Breast epithelium (tissue), 4 donors: Measurements from ENCODE around the gene RNF8. TPM values are rescaled to one million over a fixed set of nuclear protein-coding genes. Genes with fewer than 3 reads are reported as not detected.

Experiments
- DNase-seq, 2 donors: peaks; one replicate each; pipeline ENCODE4 v3.0.0-alpha.2; 2019; ENCODE audit warnings: low spot score in 2 of 2
- H3K27ac ChIP-seq, 2 donors: fragments of 200-600 bp; sonication (generic) in 1 of 2; one replicate each; pipeline ENCODE4 v1.5.1; 2016 to 2019; ENCODE audit warnings: mild to moderate bottlenecking in 1 of 2
- H3K27me3 ChIP-seq, 2 donors: fragments of 200-600 bp; sonication (generic) in 1 of 2; one replicate each; pipeline versions ENCODE4 v1.5.1 to v1.6.0; 2017 to 2019; ENCODE audit warnings: control low read depth in 1 of 2, mild to moderate bottlenecking in 1 of 2
- H3K36me3 ChIP-seq: fragments of 200-600 bp; one replicate; pipeline ENCODE4 v1.5.1; 2019
- H3K4me1 ChIP-seq, 2 donors: fragments of 200-600 bp; sonication (generic); one replicate each; pipeline ENCODE4 v1.5.1; 2016 to 2019; ENCODE audit warnings: control low read depth in 1 of 2
- H3K4me3 ChIP-seq, 3 donors: fragments of 200-600 bp; sonication (generic); 1 replicate in 2 of 3; 2 replicates in 1 of 3; pipeline ENCODE4 v1.5.1; 2016 to 2019; ENCODE audit warnings: mild to moderate bottlenecking in 3 of 3, moderate library complexity in 2 of 3
- H3K9me3 ChIP-seq, 2 donors: fragments of 200-600 bp; sonication (generic) in 1 of 2; one replicate each; pipeline ENCODE4 v1.5.1; 2016 to 2019; ENCODE audit warnings: control low read depth in 1 of 2
- CTCF ChIP-seq, 3 donors: fragments of 450-650 bp; IDR thresholded peaks; one replicate each; pipeline ENCODE4 v1.5.1; 2016 to 2017; ENCODE audit warnings: antibody characterized with exemption in 3 of 3, mild to moderate bottlenecking in 3 of 3, moderate library complexity in 3 of 3
- POLR2A ChIP-seq: fragments of 450-650 bp; IDR thresholded peaks from one replicate; pipeline ENCODE4 v1.6.1; 2016; ENCODE audit warnings: antibody characterized with exemption, mild to moderate bottlenecking, moderate library complexity
- POLR2AphosphoS5 ChIP-seq, 3 donors: sonication (generic); formaldehyde crosslinking; IDR thresholded peaks; one replicate each; pipeline ENCODE4 v1.6.1; 2017; ENCODE audit warnings: antibody characterized with exemption in 3 of 3
- intact Hi-C: fragments of 100-400 bp; cut with DNase I; formaldehyde crosslinking; loops from one replicate; pipeline ENCODE4 v1.15.1; 2023; ENCODE audit warnings: low total_unique reads
- total RNA-seq, 3 donors: library from RNA; depleted of rRNA; stranded (reverse); fragments of >200 nt; gene quantifications; one replicate each; pipeline ENCODE4 v1.1.0, GENCODE V29; 2016

Gene RNF8
- total RNA-seq, 3 donors from 2014 or later: 7.8 to 16.0 (median 12.8) TPM

- H3K27me3 ChIP-seq: no peaks in the 10 kb centered on the region
- no peak for TF ChIP-seq CTCF (IDR thresholded peaks at IDR 0.05)
- no peak for TF ChIP-seq POLR2A
- TF ChIP-seq POLR2AphosphoS5 (IDR thresholded peaks at IDR 0.05): no peak
- DNase-seq: no peak
These were observed 53.1 kb downstream of the RNF8 start for GRCh38 chr6:37406726-37407341.

GRCh38 chr6:37407948-37408347, 54.2 kb downstream of the RNF8 start:
- intact Hi-C loops: no loop called here
- no peak for DNase-seq
- TF ChIP-seq CTCF (IDR thresholded peaks at IDR 0.05) (no peak), POLR2AphosphoS5 (IDR thresholded peaks at IDR 0.05) (no peak), POLR2A (no peak)
- no peaks in the 10 kb centered on the region for H3K27me3 ChIP-seq
- no peaks in the 10 kb centered on the region for H3K4me1 ChIP-seq
- H3K36me3 ChIP-seq: no peaks in the 10 kb centered on the region
- H3K4me3 ChIP-seq: no peak overlapping the region
- H3K27ac ChIP-seq: no peak overlapping the region
- H3K9me3 ChIP-seq: no peaks in the 10 kb centered on the region

More at GRCh38 chr6:37406726-37407341, 53.1 kb downstream of the RNF8 start:
- H3K4me3 ChIP-seq: no peak overlapping the region
- no peaks in the 10 kb centered on the region for H3K36me3 ChIP-seq
- H3K4me1 ChIP-seq: no peaks in the 10 kb centered on the region
- no peaks in the 10 kb centered on the region for H3K9me3 ChIP-seq
- H3K27ac ChIP-seq: no peak overlapping the region
- intact Hi-C loops: no loop called here

- intact Hi-C loops: no loop called here
- H3K27me3 ChIP-seq: no peaks in the 10 kb centered on the region
- H3K27ac ChIP-seq: no peak overlapping the region
- no peak for DNase-seq
- H3K36me3 ChIP-seq: no peaks in the 10 kb centered on the region
- H3K9me3 ChIP-seq: no peaks in the 10 kb centered on the region
- H3K4me3 ChIP-seq: no peak overlapping the region
- TF ChIP-seq CTCF (IDR thresholded peaks at IDR 0.05): no peak
- TF ChIP-seq POLR2AphosphoS5 (IDR thresholded peaks at IDR 0.05): no peak
- TF ChIP-seq POLR2A: no peak
- H3K4me1 ChIP-seq: no peaks in the 10 kb centered on the region
These were observed 55.7 kb downstream of the RNF8 start for GRCh38 chr6:37409501-37409900.

- no peaks in the 10 kb centered on the region for H3K27me3 ChIP-seq
- TF ChIP-seq CTCF (IDR thresholded peaks at IDR 0.05): no peak
- TF ChIP-seq POLR2AphosphoS5 (IDR thresholded peaks at IDR 0.05): no peak
- no peak for TF ChIP-seq POLR2A
- H3K27ac ChIP-seq: no peak overlapping the region
- intact Hi-C loops: no loop called here
- DNase-seq: no peak
- no peaks in the 10 kb centered on the region for H3K36me3 ChIP-seq
- no peak overlapping the region for H3K4me3 ChIP-seq
- H3K4me1 ChIP-seq: no peaks in the 10 kb centered on the region
- H3K9me3 ChIP-seq: no peaks in the 10 kb centered on the region
These were observed 63.6 kb downstream of the RNF8 start for GRCh38 chr6:37417393-37417792.

GRCh38 chr6:37418722-37419121, 64.9 kb downstream of the RNF8 start:
- Histone ChIP-seq H3K4me3 (no peak overlapping the region), H3K27me3 (no peaks in the 10 kb centered on the region), H3K36me3 (no peaks in the 10 kb centered on the region), H3K9me3 (no peaks in the 10 kb centered on the region), H3K27ac (no peak overlapping the region), H3K4me1 (no peaks in the 10 kb centered on the region)
- no peak for TF ChIP-seq CTCF (IDR thresholded peaks at IDR 0.05)
- no peak for TF ChIP-seq POLR2AphosphoS5 (IDR thresholded peaks at IDR 0.05)
- TF ChIP-seq POLR2A: no peak
- intact Hi-C loops: no loop called here
- DNase-seq: no peak
